ENCODE results near the gene SMIM24.
"Not testable (repeated sequence)": the region's sequence is repeated elsewhere in the genome, so short reads cannot be mapped to it uniquely, and the experiment has no call there.

SMIM24 gene

GRCh38 chr19:3433805-3434540, 46.4 kb downstream of the SMIM24 start:
- no peak for DNase-seq (ENCODE audit: low read depth in 2 of 2)

GRCh38 chr19:3433313-3433712, 47.0 kb downstream of the SMIM24 start:
- no peak for DNase-seq (ENCODE audit: low read depth in 2 of 2)

GRCh38 chr19:3431760-3432397, 48.4 kb downstream of the SMIM24 start:
- DNase-seq (ENCODE audit: low read depth in 2 of 2), result no peak

GRCh38 chr19:3430366-3430680, 50.0 kb downstream of the SMIM24 start:
- not testable (repeated sequence) for DNase-seq (ENCODE audit: low read depth in 2 of 2)

- DNase-seq (ENCODE audit: low read depth in 2 of 2), result no peak
Observed at GRCh38 chr19:3426433-3426832, 53.9 kb downstream of the SMIM24 start.

Measured in activated CD8-positive, alpha-beta memory T cell treated with anti-CD3 and anti-CD28 coated beads for 4 hours (primary cell).